ENCODE measurements around the gene CARS2.

DNA sequence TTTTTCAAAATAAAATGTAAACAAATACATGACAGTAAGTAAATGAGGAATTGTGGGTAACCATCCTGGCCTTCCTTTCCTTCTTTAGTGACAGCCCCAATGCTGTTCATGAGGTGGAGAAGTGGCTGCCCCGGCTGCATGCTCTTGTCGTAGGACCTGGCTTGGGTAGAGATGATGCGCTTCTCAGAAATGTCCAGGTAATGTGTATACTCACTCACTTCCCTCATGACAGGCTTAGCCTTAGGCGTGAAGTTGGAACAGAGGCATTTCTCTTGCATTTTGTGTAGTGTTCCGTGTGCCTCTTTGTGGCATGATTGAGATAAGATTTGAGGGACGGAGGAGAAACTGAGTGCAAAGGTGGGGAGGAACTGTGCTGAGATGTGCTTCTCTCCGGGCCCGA, 78.6 kb downstream of the CARS2 start:
- no peak for TF ChIP-seq ZFX (IDR thresholded peaks at IDR 0.05)
- TF ChIP-seq, protein P1, sequence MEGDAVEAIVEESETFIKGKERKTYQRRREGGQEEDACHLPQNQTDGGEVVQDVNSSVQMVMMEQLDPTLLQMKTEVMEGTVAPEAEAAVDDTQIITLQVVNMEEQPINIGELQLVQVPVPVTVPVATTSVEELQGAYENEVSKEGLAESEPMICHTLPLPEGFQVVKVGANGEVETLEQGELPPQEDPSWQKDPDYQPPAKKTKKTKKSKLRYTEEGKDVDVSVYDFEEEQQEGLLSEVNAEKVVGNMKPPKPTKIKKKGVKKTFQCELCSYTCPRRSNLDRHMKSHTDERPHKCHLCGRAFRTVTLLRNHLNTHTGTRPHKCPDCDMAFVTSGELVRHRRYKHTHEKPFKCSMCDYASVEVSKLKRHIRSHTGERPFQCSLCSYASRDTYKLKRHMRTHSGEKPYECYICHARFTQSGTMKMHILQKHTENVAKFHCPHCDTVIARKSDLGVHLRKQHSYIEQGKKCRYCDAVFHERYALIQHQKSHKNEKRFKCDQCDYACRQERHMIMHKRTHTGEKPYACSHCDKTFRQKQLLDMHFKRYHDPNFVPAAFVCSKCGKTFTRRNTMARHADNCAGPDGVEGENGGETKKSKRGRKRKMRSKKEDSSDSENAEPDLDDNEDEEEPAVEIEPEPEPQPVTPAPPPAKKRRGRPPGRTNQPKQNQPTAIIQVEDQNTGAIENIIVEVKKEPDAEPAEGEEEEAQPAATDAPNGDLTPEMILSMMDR (conservative IDR thresholded peaks at IDR 0.05): no peak

All from C4-2B (cell line).